A673 (cell line): ENCODE data around the gene MAN1A2. TPM values are rescaled to one million over a fixed set of nuclear protein-coding genes. Genes with fewer than 3 reads are reported as not detected.
"Not testable (repeated sequence)": the region's sequence is repeated elsewhere in the genome, so short reads cannot be mapped to it uniquely, and the experiment has no call there.

ENCODE experiments used
- BruUV-seq: library from RNA; stranded (reverse); fragments of 400-500 nt; replicated peaks from 2 replicates; lab custom pipeline; 2021; lab: Mats Ljungman, UMichigan
- CTCF ChIA-PET: fragments of 300-600 bp; sonication (Branson Sonifier 250); formaldehyde crosslinking; loops from one replicate; lab custom pipeline; 2022; ENCODE audit warnings: antibody characterized with exemption; lab: Charles Lee
- POLR2A ChIA-PET: fragments of 300-600 bp; sonication (Branson Sonifier 250); formaldehyde crosslinking; loops from one replicate; lab custom pipeline; 2022; ENCODE audit warnings: antibody characterized with exemption; ENCODE audit not compliant: low non-redundant PET; lab: Charles Lee
- DNase-seq: peaks from one replicate; pipeline ENCODE4 v3.0.0-alpha.2; 2015; ENCODE audit warnings: low spot score
- H3K27ac ChIP-seq: fragments of 200-600 bp; sonication (generic); 2 replicates; pipeline ENCODE4 v1.5.1; 2016; ENCODE audit warnings: mixed run types, low read depth, mild to moderate bottlenecking, mixed read lengths, antibody characterized with exemption, low read length; ENCODE audit not compliant: poor library complexity, severe bottlenecking
- H3K27me3 ChIP-seq: fragments of 200-600 bp; sonication (generic); replicated peaks from 2 replicates; pipeline ENCODE4 v1.6.1; 2017; ENCODE audit warnings: mixed run types, low read depth, mild to moderate bottlenecking, mixed read lengths, antibody characterized with exemption, low read length; ENCODE audit not compliant: insufficient read depth, poor library complexity
- H3K36me3 ChIP-seq: fragments of 200-600 bp; sonication (generic); 2 replicates; pipeline ENCODE4 v1.6.1; 2016; ENCODE audit warnings: mixed run types, mild to moderate bottlenecking, mixed read lengths, antibody characterized with exemption, low read length; ENCODE audit not compliant: insufficient read depth, poor library complexity, severe bottlenecking
- H3K4me1 ChIP-seq: fragments of 200-600 bp; sonication (generic); 2 replicates; pipeline ENCODE4 v1.6.1; 2017; ENCODE audit warnings: mixed run types, mild to moderate bottlenecking, mixed read lengths, antibody characterized with exemption, low read length; ENCODE audit not compliant: insufficient read depth, poor library complexity, severe bottlenecking
- H3K4me3 ChIP-seq: fragments of 200-600 bp; sonication (generic); 2 replicates; pipeline ENCODE4 v1.5.1; 2016; ENCODE audit warnings: low read depth, mixed run types, mild to moderate bottlenecking, mixed read lengths, low read length; ENCODE audit not compliant: poor library complexity, severe bottlenecking
- H3K9me3 ChIP-seq: fragments of 200-600 bp; sonication (generic); 2 replicates; pipeline ENCODE4 v1.6.1; 2016; ENCODE audit warnings: mixed run types, low read depth, mild to moderate bottlenecking, mixed read lengths, antibody characterized with exemption, low read length; ENCODE audit not compliant: poor library complexity, severe bottlenecking
- EZH2 ChIP-seq: fragments of 200-600 bp; sonication (generic); IDR thresholded peaks from 2 replicates; pipeline ENCODE4 v1.6.1; 2017; ENCODE audit warnings: borderline replicate concordance, low read depth, mild to moderate bottlenecking, mixed read lengths, antibody characterized with exemption, low read length; ENCODE audit not compliant: poor library complexity, severe bottlenecking
- intact Hi-C: fragments of 100-400 bp; cut with micrococcal nuclease; formaldehyde crosslinking; loops from one replicate; pipeline ENCODE4 v1.10.0; 2022; ENCODE audit not compliant: unreplicated experiment
- total RNA-seq: library from RNA; stranded (reverse); gene quantifications from 2 replicates; pipeline ENCODE4 v1.2.3, GENCODE V29; 2021
- TF ChIP-seq, protein P1 (sequence below): fragments of 300-800, 200-600 bp; sonication (generic); conservative IDR thresholded peaks from 2 replicates; pipeline ENCODE4 v1.5.1; 2017; ENCODE audit warnings: low read depth, mild to moderate bottlenecking, antibody characterized with exemption, low read length, moderate library complexity, mixed read lengths

MAN1A2 gene
- total RNA-seq, 1 experiment from 2014 or later, result 31.8 TPM

DNA sequence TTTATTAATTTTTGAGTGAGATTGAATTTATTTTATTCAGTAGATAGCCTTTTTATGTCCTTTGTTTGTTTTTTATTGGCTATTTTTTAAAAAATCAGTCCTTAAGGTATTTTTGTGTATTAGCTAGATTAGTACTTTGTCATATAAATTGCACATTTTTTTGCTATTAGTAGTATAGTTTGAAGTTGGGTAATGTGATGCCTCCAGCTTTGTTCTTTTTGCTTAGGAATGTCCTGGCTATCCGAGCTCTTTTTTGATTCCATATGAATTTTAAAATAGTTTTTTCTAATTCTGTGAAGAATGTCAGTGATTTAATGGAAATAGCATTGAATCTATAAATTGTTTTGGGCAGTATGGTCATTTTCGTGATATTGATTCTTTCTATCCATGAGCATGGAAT is 80.4 kb downstream of the MAN1A2 start:
- TF ChIP-seq EZH2, result no peak
- TF ChIP-seq, protein P1, sequence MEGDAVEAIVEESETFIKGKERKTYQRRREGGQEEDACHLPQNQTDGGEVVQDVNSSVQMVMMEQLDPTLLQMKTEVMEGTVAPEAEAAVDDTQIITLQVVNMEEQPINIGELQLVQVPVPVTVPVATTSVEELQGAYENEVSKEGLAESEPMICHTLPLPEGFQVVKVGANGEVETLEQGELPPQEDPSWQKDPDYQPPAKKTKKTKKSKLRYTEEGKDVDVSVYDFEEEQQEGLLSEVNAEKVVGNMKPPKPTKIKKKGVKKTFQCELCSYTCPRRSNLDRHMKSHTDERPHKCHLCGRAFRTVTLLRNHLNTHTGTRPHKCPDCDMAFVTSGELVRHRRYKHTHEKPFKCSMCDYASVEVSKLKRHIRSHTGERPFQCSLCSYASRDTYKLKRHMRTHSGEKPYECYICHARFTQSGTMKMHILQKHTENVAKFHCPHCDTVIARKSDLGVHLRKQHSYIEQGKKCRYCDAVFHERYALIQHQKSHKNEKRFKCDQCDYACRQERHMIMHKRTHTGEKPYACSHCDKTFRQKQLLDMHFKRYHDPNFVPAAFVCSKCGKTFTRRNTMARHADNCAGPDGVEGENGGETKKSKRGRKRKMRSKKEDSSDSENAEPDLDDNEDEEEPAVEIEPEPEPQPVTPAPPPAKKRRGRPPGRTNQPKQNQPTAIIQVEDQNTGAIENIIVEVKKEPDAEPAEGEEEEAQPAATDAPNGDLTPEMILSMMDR, result no peak
- Histone ChIP-seq H3K4me1 (no peaks in the 10 kb centered on the region), H3K27ac (no peak overlapping the region), H3K36me3 (no peaks in the 10 kb centered on the region), H3K4me3 (no peak overlapping the region), H3K27me3 (no peaks in the 10 kb centered on the region), H3K9me3 (peaks cover 6% of the 10 kb centered on the region)
- ChIA-PET POLR2A (no interaction called here), CTCF (no interaction called here)
- intact Hi-C loops, result no loop called here
- no TSS peak for BruUV-seq
- no peak for DNase-seq

DNA sequence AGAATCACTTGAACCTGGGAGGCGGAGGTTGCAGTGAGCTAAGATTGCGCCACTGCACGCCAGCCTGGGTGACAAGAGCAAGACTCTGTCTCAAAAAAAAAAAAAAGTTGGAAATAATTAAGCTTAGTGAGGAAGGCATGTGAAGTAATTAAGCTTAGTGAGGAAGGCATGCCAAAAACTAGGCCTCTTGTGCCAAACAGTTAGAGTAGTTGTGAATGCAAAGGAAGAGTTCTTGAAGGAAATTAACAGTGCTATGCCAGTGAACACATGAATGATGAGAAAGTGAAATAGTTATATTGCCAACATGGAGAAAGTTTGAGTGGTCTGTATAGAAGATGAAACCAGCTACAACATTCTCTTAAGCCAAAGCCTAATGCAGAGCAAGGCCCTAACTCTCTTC is 85.0 kb downstream of the MAN1A2 start:
- POLR2A ChIA-PET, result no interaction called here
- CTCF ChIA-PET, result interaction anchor here (0.7 kb wide), 1 partner anchor 64 kb away, joined by 5 read pairs; no protein-coding TSS in a partner anchor

DNA sequence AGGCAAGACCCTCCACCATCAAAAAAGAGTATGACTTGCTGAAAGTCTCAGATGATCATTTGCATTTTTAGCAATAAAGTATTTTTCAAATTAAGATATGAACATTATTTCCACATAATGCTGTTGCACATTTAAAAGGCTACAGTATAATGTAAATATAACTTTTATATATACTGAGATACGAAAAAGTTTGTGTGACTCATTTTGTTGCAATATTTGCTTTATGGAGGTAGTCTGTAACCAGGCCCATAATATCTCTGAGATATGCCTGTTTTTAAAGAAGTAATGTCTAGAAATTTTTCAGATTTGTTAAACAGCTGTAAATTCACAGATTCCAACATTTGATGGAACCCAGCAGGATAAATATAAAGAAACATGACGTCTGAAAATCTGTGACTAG is 86.7 kb downstream of the MAN1A2 start:
- BruUV-seq, result no TSS peak
- DNase-seq, result no peak
- ChIA-PET POLR2A (no interaction called here), CTCF (no interaction called here)
- H3K27ac ChIP-seq, result no peak overlapping the region
- H3K4me3 ChIP-seq, result no peak overlapping the region
- H3K27me3 ChIP-seq, result no peaks in the 10 kb centered on the region
- TF ChIP-seq, protein P1, result no peak
- no peak for TF ChIP-seq EZH2
- H3K4me1 ChIP-seq, result no peaks in the 10 kb centered on the region
- intact Hi-C loops, result no loop called here
- no peaks in the 10 kb centered on the region for H3K36me3 ChIP-seq
- no peaks in the 10 kb centered on the region for H3K9me3 ChIP-seq

More for the DNA sequence above, 85.0 kb downstream of the MAN1A2 start:
- Histone ChIP-seq H3K4me1 (no peaks in the 10 kb centered on the region), H3K9me3 (no peaks in the 10 kb centered on the region), H3K36me3 (no peaks in the 10 kb centered on the region), H3K4me3 (no peak overlapping the region), H3K27ac (no peak overlapping the region), H3K27me3 (no peaks in the 10 kb centered on the region)
- TF ChIP-seq, protein P1, result no peak
- TF ChIP-seq EZH2, result no peak
- no TSS peak for BruUV-seq
- intact Hi-C loops, result no loop called here
- no peak for DNase-seq

DNA sequence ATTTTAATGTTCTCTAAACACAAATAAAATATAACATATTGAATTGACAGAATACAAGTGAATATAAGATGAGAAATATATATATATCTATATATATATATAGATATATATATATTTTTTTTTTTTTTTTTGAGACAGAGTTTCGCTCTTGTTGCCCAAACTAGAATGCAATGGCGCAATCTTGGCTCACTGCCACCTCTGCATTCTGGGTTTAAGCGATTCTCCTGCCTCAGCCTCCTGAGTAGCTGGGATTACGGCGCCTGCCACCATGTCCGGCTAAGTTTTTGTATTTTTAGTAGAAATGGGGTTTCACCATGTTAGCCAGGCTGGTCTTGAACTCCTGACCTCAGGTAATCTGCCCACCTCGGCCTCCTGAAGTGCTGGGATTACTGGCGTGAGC is 91.2 kb downstream of the MAN1A2 start:
- CTCF ChIA-PET, BruUV-seq: not testable (repeated sequence)

More for the DNA sequence above, 91.2 kb downstream of the MAN1A2 start:
- POLR2A ChIA-PET, DNase-seq, H3K36me3 ChIP-seq, H3K4me3 ChIP-seq, H3K27me3 ChIP-seq, H3K27ac ChIP-seq, intact Hi-C loops, H3K9me3 ChIP-seq, H3K4me1 ChIP-seq: not testable (repeated sequence)
